Loucy (cell line): Measurements from ENCODE around the gene COL25A1.

Experiments
- CTCF ChIP-seq: fragments of 200-600 bp; sonication (generic); conservative IDR thresholded peaks from 2 replicates; pipeline ENCODE4 v1.5.1; 2014; ENCODE audit warnings: mild to moderate bottlenecking, antibody characterized with exemption, low read length
- EZH2phosphoT487 ChIP-seq: fragments of 200-600 bp; IDR thresholded peaks from 2 replicates; pipeline ENCODE4 v1.6.1; 2018; ENCODE audit warnings: antibody characterized with exemption, mild to moderate bottlenecking, moderate library complexity, borderline replicate concordance

- no peak for TF ChIP-seq CTCF
- TF ChIP-seq EZH2phosphoT487: no peak
These were observed 225.0 kb downstream of the COL25A1 start for GRCh38 chr4:109077505-109077904.
